Kidney capillary endothelial cell (primary cell): Measurements from ENCODE around the gene SYVN1.

ENCODE experiments used
- DNase-seq: peaks from one replicate; pipeline ENCODE4 v3.0.0-alpha.2; 2018; ENCODE audit warnings: low spot score

SYVN1 gene

DNA sequence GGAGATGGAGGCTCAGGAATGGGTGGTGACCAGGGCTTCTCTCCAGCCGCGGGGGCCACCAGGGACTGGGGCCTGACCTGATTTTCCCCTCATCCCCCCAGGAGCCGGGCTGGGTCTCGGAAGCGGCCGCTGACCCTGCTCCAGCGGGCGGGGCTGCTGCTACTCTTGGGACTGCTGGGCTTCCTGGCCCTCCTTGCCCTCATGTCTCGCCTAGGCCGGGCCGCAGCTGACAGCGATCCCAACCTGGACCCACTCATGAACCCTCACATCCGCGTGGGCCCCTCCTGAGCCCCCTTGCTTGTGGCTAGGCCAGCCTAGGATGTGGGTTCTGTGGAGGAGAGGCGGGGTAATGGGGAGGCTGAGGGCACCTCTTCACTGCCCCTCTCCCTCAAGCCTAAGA is 46.5 kb downstream of the SYVN1 start:
- DNase-seq = no peak

DNA sequence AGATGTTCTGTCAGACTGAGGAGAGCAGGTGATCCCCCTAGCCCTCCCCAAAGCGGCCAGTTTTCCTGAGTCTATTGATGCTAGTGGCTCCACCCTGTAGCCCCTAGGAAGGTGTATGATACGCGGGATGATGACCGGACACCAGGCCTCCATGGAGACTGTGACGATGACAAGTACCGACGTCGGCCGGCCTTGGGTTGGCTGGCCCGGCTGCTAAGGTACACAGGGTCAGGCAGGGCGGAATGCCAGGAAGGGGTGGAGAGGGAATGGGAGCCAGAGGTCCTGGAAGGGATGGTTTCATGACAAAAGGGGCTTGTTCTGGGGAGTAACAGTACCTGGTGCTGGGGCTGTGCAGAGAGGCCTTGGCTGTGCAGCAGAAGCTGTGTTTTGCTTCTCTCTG is 47.1 kb downstream of the SYVN1 start:
- DNase-seq = no peak

DNA sequence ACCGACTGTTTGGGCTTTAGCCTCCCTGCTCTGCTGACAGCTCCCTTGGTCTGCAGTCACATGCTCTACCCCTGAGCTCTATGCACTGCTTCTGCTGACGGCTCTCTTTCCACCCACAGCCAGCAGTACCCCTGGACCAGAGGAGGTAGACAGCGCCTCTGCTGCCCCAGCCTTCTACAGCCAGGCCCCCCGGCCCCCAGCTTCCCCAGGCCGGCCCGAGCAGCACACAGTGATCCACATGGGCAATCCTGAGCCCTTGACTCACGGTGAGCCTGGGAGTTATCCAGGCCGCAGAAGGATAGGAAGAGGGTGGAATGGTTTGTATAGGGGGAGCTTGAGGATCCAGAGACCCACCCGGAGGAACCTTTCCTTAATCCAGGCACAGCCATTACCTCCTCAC is 47.5 kb downstream of the SYVN1 start:
- no peak for DNase-seq

DNA sequence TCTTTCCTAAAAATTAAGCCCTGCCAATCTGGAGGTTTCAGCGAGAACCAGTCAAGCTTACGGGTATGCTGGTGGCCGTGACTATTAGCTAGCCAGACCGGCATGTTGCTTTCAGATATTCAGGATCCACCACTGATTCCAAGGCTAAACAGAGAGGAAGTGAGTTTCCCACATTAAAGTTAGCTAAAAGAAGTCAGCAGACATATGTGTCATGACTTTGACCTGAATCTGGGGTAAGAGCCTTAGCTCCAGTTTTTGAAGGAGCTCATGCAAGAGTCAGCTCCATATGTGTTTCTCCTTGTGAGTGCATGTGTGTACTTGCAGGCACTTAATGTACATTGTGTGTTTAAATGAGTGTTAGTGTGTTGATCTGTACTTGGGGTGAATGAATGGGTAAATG is 48.9 kb downstream of the SYVN1 start:
- no peak for DNase-seq

DNA sequence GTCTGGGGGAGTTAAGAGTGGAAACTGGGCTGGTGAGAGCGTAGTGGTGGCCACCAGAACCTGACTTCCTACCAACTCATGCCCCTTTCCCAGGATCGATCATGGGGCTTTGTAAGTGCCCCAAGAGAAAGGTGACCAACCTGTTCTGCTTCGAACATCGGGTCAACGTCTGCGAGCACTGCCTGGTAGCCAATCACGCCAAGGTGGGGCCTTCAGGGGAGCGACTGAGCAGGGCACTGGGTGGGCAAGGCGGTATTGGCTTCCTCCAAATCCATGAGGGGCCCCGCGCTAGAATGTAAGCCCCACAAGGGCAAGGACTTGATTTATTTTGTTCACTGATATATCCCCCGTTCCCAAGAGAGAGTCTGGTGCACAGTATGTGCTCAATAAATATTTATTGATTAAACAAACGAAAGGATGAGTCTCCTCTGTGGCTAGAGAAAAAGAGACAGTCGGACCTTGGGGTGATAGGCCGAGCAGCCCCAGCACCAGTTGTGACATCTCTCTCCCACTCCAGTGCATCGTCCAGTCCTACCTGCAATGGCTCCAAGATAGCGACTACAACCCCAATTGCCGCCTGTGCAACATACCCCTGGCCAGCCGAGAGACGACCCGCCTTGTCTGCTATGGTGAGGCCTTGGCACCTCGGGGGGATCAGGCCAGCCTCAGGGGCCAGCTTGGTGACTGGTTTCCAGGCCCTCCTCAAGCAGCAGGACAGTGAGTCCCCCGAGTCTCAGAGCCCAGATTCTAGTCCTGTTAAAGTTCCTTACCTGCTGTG is 49.5 kb downstream of the SYVN1 start:
- no peak for DNase-seq

DNA sequence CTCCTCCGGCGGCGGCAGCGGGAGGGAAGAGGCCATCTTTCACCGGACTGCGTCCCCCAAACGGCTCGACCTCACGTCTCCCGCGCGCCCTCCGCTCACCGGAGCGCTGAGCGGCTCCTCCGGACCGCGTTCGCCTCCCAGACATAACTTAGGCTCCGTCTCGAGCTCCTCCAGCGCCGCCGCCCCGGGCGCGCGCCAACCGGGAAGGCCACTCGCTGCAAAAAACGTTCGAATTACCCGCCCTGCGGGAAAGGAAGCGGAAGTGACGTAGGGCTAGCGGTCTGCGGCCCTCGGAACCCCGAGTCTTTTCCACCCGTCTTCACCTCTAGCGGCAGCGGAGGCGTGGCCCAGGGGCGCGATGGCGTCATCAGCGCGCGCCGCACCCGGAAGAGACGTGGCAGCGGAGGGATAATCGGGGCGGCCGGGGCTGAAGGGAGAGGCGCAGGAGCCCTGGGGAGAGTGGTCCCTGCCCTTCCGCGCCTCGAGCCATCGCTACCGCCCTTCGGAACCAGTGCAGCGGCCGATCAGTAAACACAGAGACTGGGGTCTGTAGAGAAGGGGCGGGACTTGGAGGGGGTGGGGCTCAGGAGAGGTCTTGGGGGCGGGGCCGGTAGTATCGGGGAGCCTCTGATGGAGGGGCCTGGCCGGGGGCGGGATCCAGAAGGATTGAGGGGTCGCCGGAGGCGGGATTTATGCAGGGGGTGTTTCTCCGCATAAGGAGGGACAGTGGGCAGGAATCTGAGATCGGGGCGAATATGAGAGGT is 50.3 kb downstream of the SYVN1 start, which contains the start of the genes CDCA5 and ZFPL1:
CDCA5 (minus strand) TSS at position 207 of the 764 bp plus-strand sequence; CDS start at position 145, 62 bp downstream.
ZFPL1 (plus strand) TSS at position 389 of the 764 bp plus-strand sequence. CDS start 477 bp downstream, outside the sequence.
- peak; percentile 92 for DNase-seq

DNA sequence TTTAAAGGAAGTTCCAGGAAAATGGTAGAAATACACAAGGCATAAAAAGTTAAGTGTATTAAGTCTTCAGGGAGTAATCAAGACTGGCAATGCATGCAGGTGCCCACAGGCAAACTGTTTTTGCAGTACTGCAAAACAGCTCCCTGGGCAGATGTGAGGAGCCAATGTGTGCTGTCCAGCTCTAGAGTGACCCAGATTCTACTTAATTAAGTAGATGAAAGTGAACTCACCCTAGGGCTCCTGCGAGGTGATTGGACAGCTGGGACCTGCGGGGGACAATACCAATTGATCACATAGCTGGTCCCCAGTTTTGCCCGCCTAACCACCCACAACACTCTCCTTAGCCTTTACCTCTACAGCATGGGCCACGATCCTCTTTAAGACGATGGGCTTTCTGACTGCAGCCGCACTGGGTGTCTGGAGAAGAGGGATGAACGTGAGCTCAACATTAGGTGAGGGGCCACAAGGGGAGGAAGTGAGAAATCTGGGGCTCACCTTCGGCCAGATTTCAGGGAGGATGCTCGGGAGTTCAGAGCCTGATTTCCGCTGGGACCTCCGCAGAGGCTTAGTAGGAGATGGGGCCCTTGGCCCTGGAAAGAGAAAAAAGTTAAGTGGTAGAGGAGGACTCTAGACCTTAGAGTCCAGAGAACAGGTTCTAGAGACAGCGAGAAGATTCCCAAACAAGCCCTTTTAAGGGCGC is 51.0 kb downstream of the SYVN1 start:
- DNase-seq = no peak

DNA sequence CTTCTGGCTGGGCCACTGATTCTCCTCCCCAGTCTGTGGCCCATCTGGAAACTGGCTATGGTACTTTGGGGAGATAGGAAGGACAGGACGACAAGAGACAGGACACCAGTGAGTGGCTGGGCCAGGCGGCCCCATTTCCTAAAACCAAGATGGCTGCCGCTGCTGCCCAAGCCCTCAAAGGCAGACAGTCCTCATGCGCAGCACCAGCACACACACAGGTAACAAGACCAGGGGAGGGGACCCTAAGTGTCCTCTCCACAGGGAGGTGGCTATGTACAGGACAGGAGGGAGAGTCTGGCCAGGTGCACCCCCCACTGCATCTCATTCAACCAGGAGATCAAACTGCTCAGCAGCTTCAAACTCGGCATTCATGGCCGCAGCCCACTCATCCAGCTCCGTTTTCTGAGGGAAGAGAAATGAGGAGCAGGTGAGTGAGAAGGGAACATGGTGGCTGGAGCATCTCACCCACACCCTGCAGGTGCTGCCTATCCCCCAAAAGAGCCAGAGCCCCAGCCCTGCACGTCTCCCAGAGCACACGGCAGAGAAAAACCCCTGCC is 55.5 kb downstream of the SYVN1 start:
- DNase-seq = no peak

DNA sequence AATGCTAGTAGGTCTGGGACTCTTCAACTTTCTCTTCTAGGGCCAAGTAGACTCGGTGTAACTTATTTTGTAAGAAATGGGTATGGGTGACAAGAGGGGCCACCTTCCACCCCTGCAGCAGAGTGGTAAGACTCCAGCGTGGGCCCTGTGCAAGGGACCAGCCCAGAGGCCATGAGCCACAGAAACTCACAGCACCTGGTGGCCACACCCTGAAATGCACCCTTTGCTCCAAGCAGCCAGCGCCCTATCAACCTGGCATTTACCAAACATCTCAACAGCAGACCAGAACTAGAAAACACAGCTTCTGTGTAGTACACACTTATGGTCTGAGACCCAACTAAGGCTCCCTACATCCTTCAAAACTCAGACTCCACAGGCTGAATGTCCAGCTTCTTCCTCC is 56.2 kb downstream of the SYVN1 start:
- peak; percentile 26 for DNase-seq

DNA sequence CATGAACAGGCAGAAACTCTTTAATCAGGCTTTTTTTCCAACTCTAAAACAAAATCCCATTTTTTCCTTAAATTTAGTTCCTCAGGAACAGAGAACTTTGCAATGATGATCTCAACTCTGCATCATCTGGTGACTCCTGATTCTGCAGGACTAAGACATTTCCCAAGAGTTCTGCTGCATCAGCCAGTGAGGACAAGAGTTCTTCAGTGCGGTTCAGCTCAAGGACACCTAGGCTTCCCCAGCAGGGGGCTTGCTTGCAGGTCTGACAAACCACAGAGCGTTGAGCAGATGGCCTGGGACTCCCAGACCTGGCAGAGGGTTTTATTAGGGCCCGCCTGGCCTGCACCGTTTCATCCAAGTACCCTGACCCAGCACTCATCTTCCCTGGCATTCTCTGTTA is 56.9 kb downstream of the SYVN1 start:
- DNase-seq = no peak
